ENCODE data around the gene MVB12A.

- no peak for TF ChIP-seq POLR2A (IDR thresholded peaks at IDR 0.05)
- no peak for TF ChIP-seq CTCF (IDR thresholded peaks at IDR 0.05)
Measured at GRCh38 chr19:17457616-17458015, 37.8 kb downstream of the MVB12A start.
